ENCODE data around the gene LRRC63. TPM values are rescaled to one million over a fixed set of nuclear protein-coding genes. Genes with fewer than 3 reads are reported as not detected.
"Not testable (repeated sequence)": the region's sequence is repeated elsewhere in the genome, so short reads cannot be mapped to it uniquely, and the experiment has no call there.

Gene LRRC63
- polyA plus RNA-seq, 1 donor, result 0.09 TPM

GRCh38 chr13:46202966-46203365 lies 8.8 kb upstream of the LRRC63 start:
- Histone ChIP-seq H3K9me3 (ENCODE audit: control insufficient read depth, low read depth, low read length) (no peaks in the 10 kb centered on the region), H3K27me3 (ENCODE audit: control insufficient read depth, insufficient read depth, low read length) (no peaks in the 10 kb centered on the region), H3K36me3 (ENCODE audit: control insufficient read depth, insufficient read depth, low read length) (no peaks in the 10 kb centered on the region), H3K4me3 (ENCODE audit: low read length) (no peak overlapping the region), H3K4me1 (ENCODE audit: control insufficient read depth, insufficient read depth, low read length) (no peaks in the 10 kb centered on the region), H3K27ac (ENCODE audit: low read length) (no peak overlapping the region)
- WGBS (ENCODE audit: insufficient coverage, low lambda C conversion rate), result 70% methylated on average over 2 of the region's 5 CpGs
- no peak for DNase-seq

GRCh38 chr13:46206143-46206542 lies 5.6 kb upstream of the LRRC63 start:
- H3K27me3 ChIP-seq (ENCODE audit: control insufficient read depth, insufficient read depth, low read length), result peaks cover 6% of the 10 kb centered on the region
- no CpG with 5 or more reads among the region's 1 CpG for WGBS (ENCODE audit: insufficient coverage, low lambda C conversion rate)
- no peak for DNase-seq

GRCh38 chr13:46207828-46208227 lies 3.9 kb upstream of the LRRC63 start:
- Histone ChIP-seq H3K27ac (ENCODE audit: low read length) (no peak overlapping the region), H3K9me3 (ENCODE audit: control insufficient read depth, low read depth, low read length) (no peaks in the 10 kb centered on the region), H3K27me3 (ENCODE audit: control insufficient read depth, insufficient read depth, low read length) (peaks cover 16% of the 10 kb centered on the region), H3K4me3 (ENCODE audit: low read length) (no peak overlapping the region), H3K4me1 (ENCODE audit: control insufficient read depth, insufficient read depth, low read length) (no peaks in the 10 kb centered on the region), H3K36me3 (ENCODE audit: control insufficient read depth, insufficient read depth, low read length) (no peaks in the 10 kb centered on the region)
- no CpG with 5 or more reads among the region's 7 CpGs for WGBS (ENCODE audit: insufficient coverage, low lambda C conversion rate)
- no peak for DNase-seq

More at GRCh38 chr13:46206143-46206542, 5.6 kb upstream of the LRRC63 start:
- H3K9me3 ChIP-seq (ENCODE audit: control insufficient read depth, low read depth, low read length), result no peaks in the 10 kb centered on the region
- no peak overlapping the region for H3K4me3 ChIP-seq (ENCODE audit: low read length)
- H3K27ac ChIP-seq (ENCODE audit: low read length), result no peak overlapping the region
- no peaks in the 10 kb centered on the region for H3K4me1 ChIP-seq (ENCODE audit: control insufficient read depth, insufficient read depth, low read length)
- no peaks in the 10 kb centered on the region for H3K36me3 ChIP-seq (ENCODE audit: control insufficient read depth, insufficient read depth, low read length)

GRCh38 chr13:46210362-46211083 lies 1.2 kb upstream of the LRRC63 start:
- Histone ChIP-seq H3K9me3 (ENCODE audit: control insufficient read depth, low read depth, low read length) (no peaks in the 10 kb centered on the region), H3K4me1 (ENCODE audit: control insufficient read depth, insufficient read depth, low read length) (no peaks in the 10 kb centered on the region), H3K27me3 (ENCODE audit: control insufficient read depth, insufficient read depth, low read length) (peaks cover 16% of the 10 kb centered on the region), H3K36me3 (ENCODE audit: control insufficient read depth, insufficient read depth, low read length) (no peaks in the 10 kb centered on the region), H3K4me3 (ENCODE audit: low read length) (no peak overlapping the region), H3K27ac (ENCODE audit: low read length) (no peak overlapping the region)
- no peak for DNase-seq
- 94% methylated on average over 3 of the region's 6 CpGs for WGBS (ENCODE audit: insufficient coverage, low lambda C conversion rate)

- Histone ChIP-seq H3K4me1 (ENCODE audit: control insufficient read depth, insufficient read depth, low read length) (no peaks in the 10 kb centered on the region), H3K36me3 (ENCODE audit: control insufficient read depth, insufficient read depth, low read length) (no peaks in the 10 kb centered on the region), H3K27ac (ENCODE audit: low read length) (no peak overlapping the region), H3K27me3 (ENCODE audit: control insufficient read depth, insufficient read depth, low read length) (peaks cover 16% of the 10 kb centered on the region), H3K9me3 (ENCODE audit: control insufficient read depth, low read depth, low read length) (no peaks in the 10 kb centered on the region), H3K4me3 (ENCODE audit: low read length) (peak overlapping the region; percentile 31)
- WGBS (ENCODE audit: insufficient coverage, low lambda C conversion rate), result 11% methylated on average over 5 of the region's 9 CpGs
- DNase-seq, result peak; percentile 7 to 24
Measured at GRCh38 chr13:46211116-46211482, 629 bp upstream of the LRRC63 start.

GRCh38 chr13:46213242-46213641 lies 1.5 kb downstream of the LRRC63 start:
- Histone ChIP-seq H3K36me3 (ENCODE audit: control insufficient read depth, insufficient read depth, low read length) (no peaks in the 10 kb centered on the region), H3K9me3 (ENCODE audit: control insufficient read depth, low read depth, low read length) (no peaks in the 10 kb centered on the region), H3K27ac (ENCODE audit: low read length) (no peak overlapping the region), H3K27me3 (ENCODE audit: control insufficient read depth, insufficient read depth, low read length) (peaks cover 16% of the 10 kb centered on the region), H3K4me1 (ENCODE audit: control insufficient read depth, insufficient read depth, low read length) (no peaks in the 10 kb centered on the region), H3K4me3 (ENCODE audit: low read length) (no peak overlapping the region)
- DNase-seq, result no peak
- WGBS (ENCODE audit: insufficient coverage, low lambda C conversion rate), result 60% methylated on average over 1 of the region's 3 CpGs

GRCh38 chr13:46214741-46215140 lies 3.0 kb downstream of the LRRC63 start:
- not testable (repeated sequence) for H3K27ac ChIP-seq (ENCODE audit: low read length); H3K36me3 ChIP-seq (ENCODE audit: control insufficient read depth, insufficient read depth, low read length); H3K4me3 ChIP-seq (ENCODE audit: low read length); H3K4me1 ChIP-seq (ENCODE audit: control insufficient read depth, insufficient read depth, low read length); H3K9me3 ChIP-seq (ENCODE audit: control insufficient read depth, low read depth, low read length); DNase-seq
- no CpG with 5 or more reads among the region's 1 CpG for WGBS (ENCODE audit: insufficient coverage, low lambda C conversion rate)
- peaks cover 15% of the 10 kb centered on the region for H3K27me3 ChIP-seq (ENCODE audit: control insufficient read depth, insufficient read depth, low read length)

- H3K27me3 ChIP-seq (ENCODE audit: control insufficient read depth, insufficient read depth, low read length); H3K27ac ChIP-seq (ENCODE audit: low read length); H3K36me3 ChIP-seq (ENCODE audit: control insufficient read depth, insufficient read depth, low read length); H3K4me3 ChIP-seq (ENCODE audit: low read length); H3K9me3 ChIP-seq (ENCODE audit: control insufficient read depth, low read depth, low read length); H3K4me1 ChIP-seq (ENCODE audit: control insufficient read depth, insufficient read depth, low read length): not testable (repeated sequence)
- WGBS (ENCODE audit: insufficient coverage, low lambda C conversion rate), result no CpG with 5 or more reads among the region's 2 CpGs
- peak; percentile 42 to 49 for DNase-seq
Measured at GRCh38 chr13:46220234-46220633, 8.5 kb downstream of the LRRC63 start.

- no CpG with 5 or more reads among the region's 2 CpGs for WGBS (ENCODE audit: insufficient coverage, low lambda C conversion rate)
- Histone ChIP-seq H3K27ac (ENCODE audit: low read length) (no peak overlapping the region), H3K9me3 (ENCODE audit: control insufficient read depth, low read depth, low read length) (no peaks in the 10 kb centered on the region), H3K27me3 (ENCODE audit: control insufficient read depth, insufficient read depth, low read length) (no peaks in the 10 kb centered on the region), H3K36me3 (ENCODE audit: control insufficient read depth, insufficient read depth, low read length) (no peaks in the 10 kb centered on the region), H3K4me3 (ENCODE audit: low read length) (no peak overlapping the region), H3K4me1 (ENCODE audit: control insufficient read depth, insufficient read depth, low read length) (no peaks in the 10 kb centered on the region)
- no peak for DNase-seq
Measured at GRCh38 chr13:46229251-46229650, 17.5 kb downstream of the LRRC63 start.

GRCh38 chr13:46232281-46232680 lies 20.6 kb downstream of the LRRC63 start:
- no peak overlapping the region for H3K27ac ChIP-seq (ENCODE audit: low read length)
- H3K4me3 ChIP-seq (ENCODE audit: low read length), result no peak overlapping the region
- peaks cover 6% of the 10 kb centered on the region for H3K9me3 ChIP-seq (ENCODE audit: control insufficient read depth, low read depth, low read length)
- no peak for DNase-seq
- H3K27me3 ChIP-seq (ENCODE audit: control insufficient read depth, insufficient read depth, low read length), result no peaks in the 10 kb centered on the region
- no peaks in the 10 kb centered on the region for H3K4me1 ChIP-seq (ENCODE audit: control insufficient read depth, insufficient read depth, low read length)
- no peaks in the 10 kb centered on the region for H3K36me3 ChIP-seq (ENCODE audit: control insufficient read depth, insufficient read depth, low read length)
- WGBS (ENCODE audit: insufficient coverage, low lambda C conversion rate), result 100% methylated on average over 1 of the region's 3 CpGs

- no peaks in the 10 kb centered on the region for H3K4me1 ChIP-seq (ENCODE audit: control insufficient read depth, insufficient read depth, low read length)
- no CpG with 5 or more reads among the region's 1 CpG for WGBS (ENCODE audit: insufficient coverage, low lambda C conversion rate)
- no peak overlapping the region for H3K4me3 ChIP-seq (ENCODE audit: low read length)
- no peaks in the 10 kb centered on the region for H3K36me3 ChIP-seq (ENCODE audit: control insufficient read depth, insufficient read depth, low read length)
- peaks cover 6% of the 10 kb centered on the region for H3K9me3 ChIP-seq (ENCODE audit: control insufficient read depth, low read depth, low read length)
- no peaks in the 10 kb centered on the region for H3K27me3 ChIP-seq (ENCODE audit: control insufficient read depth, insufficient read depth, low read length)
- DNase-seq, result no peak
- H3K27ac ChIP-seq (ENCODE audit: low read length), result no peak overlapping the region
Measured at GRCh38 chr13:46235286-46235685, 23.6 kb downstream of the LRRC63 start.
